ENCODE data around the gene FBN1.

GRCh38 chr15:48423342-48423741 is 222.2 kb downstream of the FBN1 start:
- TF ChIP-seq CTCF (IDR thresholded peaks at IDR 0.05) (no peak), POLR2A (IDR thresholded peaks at IDR 0.05) (no peak)

Measured in vagina (tissue), 2 donors.